HepG2 (cell line): ENCODE results near the gene BMPER. TPM values are rescaled to one million over a fixed set of nuclear protein-coding genes. Genes with fewer than 3 reads are reported as not detected.
A peak's percentile ranks its signal among the peaks of the same experiment; 100 is the strongest.

Experiments used
- ATAC-seq: fragments of 200-7000 bp; cut with Tn5 transposase; 3 replicates; pipeline ENCODE4 v1.9.1; 2020; ENCODE audit warnings: mild to moderate bottlenecking, moderate library complexity
- BruUV-seq: library from RNA; stranded (reverse); fragments of 400-500 nt; replicated peaks from 2 replicates; lab custom pipeline; 2021; lab: Mats Ljungman, UMichigan
- CTCF ChIA-PET: fragments of 300-600 bp; formaldehyde crosslinking; extraction: SDS; loops from one replicate; lab custom pipeline; 2021; ENCODE audit warnings: low total read pairs, inconsistent platforms, low intra/inter-chr PET ratio; lab: Yijun Ruan, JAX
- POLR2A ChIA-PET: fragments of 350-600 bp; sonication (Branson Sonifier 250); formaldehyde crosslinking; loops from one replicate; lab custom pipeline; 2020; ENCODE audit warnings: antibody characterized with exemption, inconsistent platforms; lab: Yijun Ruan, JAX
- DNase-seq: peaks from one replicate; pipeline ENCODE4 v3.0.0-alpha.2; 2015; ENCODE audit warnings: low spot score
- FAIRE-seq: peaks from 3 replicates; lab custom pipeline; 2011; peaks lifted over from hg19 to GRCh38; lab: Jason Lieb, UNC
- H2AFZ ChIP-seq: one replicate; pipeline ENCODE4 v1.6.1; 2011; ENCODE audit warnings: low read length, inconsistent platforms
- H3K27ac ChIP-seq: fragments of 300-600 bp; 3 replicates; pipeline ENCODE4 v1.8.0; 2011; ENCODE audit warnings: mixed run types, mild to moderate bottlenecking, mixed read lengths, low read length, inconsistent platforms; ENCODE audit not compliant: insufficient read depth; ENCODE audit errors: extremely low read length
- H3K27me3 ChIP-seq, 2 experiments: fragments of 200-600 bp in 1 of 2; 2 replicates in 1 of 2; 3 replicates in 1 of 2; pipeline versions ENCODE4 v1.6.0 to v1.8.0; 2011; ENCODE audit warnings: low read length in 2 of 2, mild to moderate bottlenecking in 2 of 2, moderate library complexity in 2 of 2, inconsistent platforms in 1 of 2; ENCODE audit not compliant: insufficient read depth in 2 of 2, control insufficient read depth in 1 of 2
- H3K36me3 ChIP-seq, 2 experiments: fragments of 200-600 bp in 1 of 2; replicated peaks in 1 of 2; 2 replicates in 1 of 2; 3 replicates in 1 of 2; pipeline versions ENCODE4 v1.5.1 to v1.8.0; 2011; ENCODE audit warnings: low read length in 2 of 2, inconsistent platforms in 1 of 2; ENCODE audit not compliant: insufficient read depth in 2 of 2, control insufficient read depth in 1 of 2
- H3K4me1 ChIP-seq: 2 replicates; pipeline ENCODE4 v1.5.1; 2012; ENCODE audit warnings: low read length, inconsistent platforms; ENCODE audit not compliant: insufficient read depth
- H3K4me2 ChIP-seq: 2 replicates; pipeline ENCODE4 v1.6.0; 2011; ENCODE audit warnings: low read depth, low read length, inconsistent platforms
- H3K4me3 ChIP-seq, 3 experiments: fragments of 200-600 bp in 1 of 3; sonication (generic), shearing (Covaris generic) in 1 of 3; replicated peaks in 1 of 3; 2 replicates each; pipeline ENCODE4 v1.5.1; 2011 to 2016; ENCODE audit warnings: low read length in 3 of 3, inconsistent platforms in 2 of 3, low read depth in 2 of 3, mild to moderate bottlenecking in 2 of 3, control low read depth in 1 of 3, mixed read lengths in 1 of 3; ENCODE audit not compliant: insufficient read depth in 1 of 3
- H3K79me2 ChIP-seq: one replicate; pipeline ENCODE4 v1.6.1; 2011; ENCODE audit warnings: low read length, inconsistent platforms; ENCODE audit not compliant: insufficient read depth
- H3K9ac ChIP-seq: 2 replicates; pipeline ENCODE4 v1.6.0; 2011; ENCODE audit warnings: mild to moderate bottlenecking, low read depth, low read length, inconsistent platforms; ENCODE audit not compliant: insufficient read depth
- H3K9me3 ChIP-seq: 2 replicates; pipeline ENCODE4 v1.5.1; 2012; ENCODE audit warnings: mild to moderate bottlenecking, low read length
- H4K20me1 ChIP-seq: 2 replicates; pipeline ENCODE4 v1.6.0; 2011; ENCODE audit warnings: inconsistent platforms, mild to moderate bottlenecking, low read length, moderate library complexity; ENCODE audit not compliant: insufficient read depth
- ARHGAP35 ChIP-seq: sonication (generic); formaldehyde crosslinking; IDR thresholded peaks from 2 replicates; pipeline ENCODE4 v1.9.0; 2022; ENCODE audit warnings: mild to moderate bottlenecking, inconsistent platforms, moderate library complexity, missing genetic modification reagents, borderline replicate concordance
- CCDC6 ChIP-seq: sonication (generic); formaldehyde crosslinking; IDR thresholded peaks from 2 replicates; pipeline ENCODE4 v1.8.1; 2022; ENCODE audit warnings: mild to moderate bottlenecking, missing genetic modification reagents, moderate library complexity
- FOXO1 ChIP-seq: sonication (generic); formaldehyde crosslinking; IDR thresholded peaks from 2 replicates; pipeline ENCODE4 v1.4.0; 2020; ENCODE audit warnings: missing genetic modification reagents
- RORA ChIP-seq: sonication (generic); formaldehyde crosslinking; IDR thresholded peaks from 2 replicates; pipeline ENCODE4 v1.5.0; 2020; ENCODE audit warnings: mild to moderate bottlenecking, missing genetic modification reagents, moderate library complexity
- STAG1 ChIP-seq: sonication (generic); formaldehyde crosslinking; IDR thresholded peaks from 2 replicates; pipeline ENCODE4 v1.4.0; 2020; ENCODE audit warnings: missing genetic modification reagents
- ZNF562 ChIP-seq: sonication (generic); formaldehyde crosslinking; IDR thresholded peaks from 2 replicates; pipeline ENCODE4 v1.8.0; 2022; ENCODE audit warnings: missing genetic modification reagents, borderline replicate concordance
- ZNF619 ChIP-seq: sonication (generic); formaldehyde crosslinking; IDR thresholded peaks from 2 replicates; pipeline ENCODE4 v1.4.0; 2020; ENCODE audit warnings: mild to moderate bottlenecking, missing genetic modification reagents
- ZNF782 ChIP-seq: sonication (generic); formaldehyde crosslinking; IDR thresholded peaks from 2 replicates; pipeline ENCODE4 v1.4.0; 2020; ENCODE audit warnings: missing genetic modification reagents, mild to moderate bottlenecking, borderline replicate concordance
- ZNF792 ChIP-seq: IDR thresholded peaks from 2 replicates; pipeline ENCODE4 v1.6.1; 2016
- WGBS: methylation state at CpG from one replicate; pipeline ENCODE4 v1.1.6; 2017; ENCODE audit warnings: low lambda C conversion rate; 5-methylcytosine and 5-hydroxymethylcytosine counted together
- in situ Hi-C: cut with HindIII; loops from 2 replicates; pipeline ENCODE4 v1.10.0; 2017; ENCODE audit warnings: low pct_unique_long_range_greater_than_20kb; ENCODE audit not compliant: extremely low pct_ligation_motif_present
- intact Hi-C: fragments of 100-400 bp; cut with micrococcal nuclease; formaldehyde crosslinking; loops from one replicate; pipeline ENCODE4 v1.10.0; 2022; ENCODE audit not compliant: unreplicated experiment
- polyA plus RNA-seq, 8 experiments: library from polyadenylated mRNA; depleted of rRNA in 3 of 8; stranded (reverse) in 7 of 8; unstranded in 1 of 8; fragments of >200 nt; fragmentation: Illumina TruSeq in 4 of 8; extraction: Trizol in 4 of 8; gene quantifications; 2 replicates each; pipeline versions ENCODE4 v1.2.1 to v1.2.3, GENCODE V29; 2011 to 2016; ENCODE audit warnings: low read depth in 4 of 8, missing spikeins in 1 of 8, mixed read lengths in 1 of 8; ENCODE audit not compliant: insufficient read depth in 1 of 8
- total RNA-seq, 5 experiments: library from RNA; depleted of rRNA; stranded (reverse); fragments of >200 nt; fragmentation: Illumina TruSeq; extraction: Trizol; gene quantifications; 2 replicates each; pipeline ENCODE4 v1.2.3, GENCODE V29; 2016; ENCODE audit warnings: low read depth in 1 of 5
- TF ChIP-seq, protein P1 (sequence below): sonication (generic); formaldehyde crosslinking; IDR thresholded peaks from 2 replicates; pipeline ENCODE4 v1.4.0; 2020; ENCODE audit warnings: mild to moderate bottlenecking, missing genetic modification reagents
- TF ChIP-seq, protein P2 (sequence below): sonication (generic); formaldehyde crosslinking; IDR thresholded peaks from 2 replicates; pipeline ENCODE4 v1.4.0; 2020; ENCODE audit warnings: missing genetic modification reagents
- TF ChIP-seq, protein P3 (sequence below): sonication (generic); formaldehyde crosslinking; IDR thresholded peaks from 2 replicates; pipeline ENCODE4 v1.5.1; 2020; ENCODE audit warnings: missing genetic modification reagents, mild to moderate bottlenecking, borderline replicate concordance
- TF ChIP-seq, protein P4 (sequence below): sonication (generic); formaldehyde crosslinking; IDR thresholded peaks from 2 replicates; pipeline ENCODE4 v1.8.1; 2023; ENCODE audit warnings: mild to moderate bottlenecking, missing genetic modification reagents

The BMPER gene
- total and polyA plus RNA-seq, 2 of the 13 experiments (the other 11 are each of a cell fraction or from before 2014, with no cell fraction given) = not detected

DNA sequence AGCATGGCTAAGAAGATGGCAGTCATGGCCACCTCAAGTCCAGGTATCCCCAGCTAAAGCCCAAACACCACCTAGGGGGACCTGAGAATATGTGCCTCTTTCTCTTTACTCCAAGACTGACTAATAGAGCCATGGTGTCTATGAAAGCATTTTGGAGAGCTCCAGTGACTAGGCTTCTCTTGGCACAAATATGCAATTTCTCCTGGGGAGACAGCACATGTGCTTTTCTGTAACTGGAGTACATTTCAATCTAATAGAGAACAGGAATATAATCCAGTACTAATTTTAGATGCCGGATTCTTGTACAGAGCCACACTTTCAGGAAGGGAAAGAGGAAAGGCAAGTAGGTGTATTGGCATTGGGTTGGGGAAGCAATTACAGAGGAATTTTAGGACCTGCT, 260.1 kb downstream of the BMPER start (continued):
- TF ChIP-seq, protein P1, sequence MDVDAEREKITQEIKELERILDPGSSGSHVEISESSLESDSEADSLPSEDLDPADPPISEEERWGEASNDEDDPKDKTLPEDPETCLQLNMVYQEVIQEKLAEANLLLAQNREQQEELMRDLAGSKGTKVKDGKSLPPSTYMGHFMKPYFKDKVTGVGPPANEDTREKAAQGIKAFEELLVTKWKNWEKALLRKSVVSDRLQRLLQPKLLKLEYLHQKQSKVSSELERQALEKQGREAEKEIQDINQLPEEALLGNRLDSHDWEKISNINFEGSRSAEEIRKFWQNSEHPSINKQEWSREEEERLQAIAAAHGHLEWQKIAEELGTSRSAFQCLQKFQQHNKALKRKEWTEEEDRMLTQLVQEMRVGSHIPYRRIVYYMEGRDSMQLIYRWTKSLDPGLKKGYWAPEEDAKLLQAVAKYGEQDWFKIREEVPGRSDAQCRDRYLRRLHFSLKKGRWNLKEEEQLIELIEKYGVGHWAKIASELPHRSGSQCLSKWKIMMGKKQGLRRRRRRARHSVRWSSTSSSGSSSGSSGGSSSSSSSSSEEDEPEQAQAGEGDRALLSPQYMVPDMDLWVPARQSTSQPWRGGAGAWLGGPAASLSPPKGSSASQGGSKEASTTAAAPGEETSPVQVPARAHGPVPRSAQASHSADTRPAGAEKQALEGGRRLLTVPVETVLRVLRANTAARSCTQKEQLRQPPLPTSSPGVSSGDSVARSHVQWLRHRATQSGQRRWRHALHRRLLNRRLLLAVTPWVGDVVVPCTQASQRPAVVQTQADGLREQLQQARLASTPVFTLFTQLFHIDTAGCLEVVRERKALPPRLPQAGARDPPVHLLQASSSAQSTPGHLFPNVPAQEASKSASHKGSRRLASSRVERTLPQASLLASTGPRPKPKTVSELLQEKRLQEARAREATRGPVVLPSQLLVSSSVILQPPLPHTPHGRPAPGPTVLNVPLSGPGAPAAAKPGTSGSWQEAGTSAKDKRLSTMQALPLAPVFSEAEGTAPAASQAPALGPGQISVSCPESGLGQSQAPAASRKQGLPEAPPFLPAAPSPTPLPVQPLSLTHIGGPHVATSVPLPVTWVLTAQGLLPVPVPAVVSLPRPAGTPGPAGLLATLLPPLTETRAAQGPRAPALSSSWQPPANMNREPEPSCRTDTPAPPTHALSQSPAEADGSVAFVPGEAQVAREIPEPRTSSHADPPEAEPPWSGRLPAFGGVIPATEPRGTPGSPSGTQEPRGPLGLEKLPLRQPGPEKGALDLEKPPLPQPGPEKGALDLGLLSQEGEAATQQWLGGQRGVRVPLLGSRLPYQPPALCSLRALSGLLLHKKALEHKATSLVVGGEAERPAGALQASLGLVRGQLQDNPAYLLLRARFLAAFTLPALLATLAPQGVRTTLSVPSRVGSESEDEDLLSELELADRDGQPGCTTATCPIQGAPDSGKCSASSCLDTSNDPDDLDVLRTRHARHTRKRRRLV (CRISPR knock-in tag) = no peak
- TF ChIP-seq, all 625 proteins: peak for 0

DNA sequence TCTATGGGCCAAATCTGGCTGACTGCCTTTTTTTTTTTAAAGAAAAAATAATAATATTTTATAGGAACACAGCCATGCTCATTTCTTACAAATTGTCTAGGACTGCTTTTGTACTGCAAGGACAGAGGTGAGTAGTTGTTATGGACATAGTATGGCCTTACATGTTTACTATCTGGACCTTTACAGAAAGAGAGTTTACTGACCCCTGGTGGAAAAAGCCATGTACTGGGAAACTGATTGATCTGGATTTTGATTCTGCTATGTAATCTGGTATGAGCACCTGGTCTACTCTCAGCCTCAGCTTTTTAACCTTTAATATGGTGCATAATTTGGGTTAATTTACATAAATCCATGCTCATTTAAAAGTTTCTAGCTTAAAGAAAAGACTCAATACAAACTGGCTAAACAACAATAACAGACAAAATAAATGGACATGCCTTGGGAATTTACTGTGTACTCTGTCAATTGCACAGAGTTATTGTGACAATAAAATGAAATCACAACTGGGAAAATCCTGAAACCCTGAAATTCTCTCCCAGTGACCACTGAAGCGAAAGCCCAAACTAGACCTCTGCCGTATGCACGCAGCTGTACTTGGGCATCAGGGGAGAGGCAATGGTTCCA, 260.7 kb downstream of the BMPER start:
- Histone ChIP-seq H4K20me1 (no peaks in the 10 kb centered on the region), H3K27me3 (no peaks in the 10 kb centered on the region), H3K4me3 (no peak overlapping the region), H3K36me3 (no peaks in the 10 kb centered on the region), H3K9ac (no peak overlapping the region), H3K4me2 (no peak overlapping the region), H2AFZ (no peak overlapping the region), H3K27ac (no peak overlapping the region), H3K79me2 (no peaks in the 10 kb centered on the region), H3K9me3 (no peaks in the 10 kb centered on the region), H3K4me1 (no peaks in the 10 kb centered on the region)
- ChIA-PET CTCF (interaction anchor here (2.0 kb wide), 1 partner anchor 32 kb away, joined by 10 read pairs; no protein-coding TSS in a partner anchor), POLR2A (no interaction called here)
- ATAC-seq = peak; percentile 79
- in situ Hi-C loops = no loop called here
- BruUV-seq = no TSS peak
- peak; percentile 32 for FAIRE-seq
- 90% methylated on average over 3 of the region's 3 CpGs for WGBS
- peak; percentile 25 for DNase-seq
- intact Hi-C loops = loop anchor here (1.0 to 5.0 kb wide), 3 partner anchors 31 to 924 kb away; no protein-coding TSS in a partner anchor
- TF ChIP-seq CCDC6 (CRISPR knock-in tag) = no peak
- no peak for TF ChIP-seq ZNF562 (CRISPR knock-in tag)
- no peak for TF ChIP-seq ZNF619 (CRISPR knock-in tag)
- TF ChIP-seq, protein P2, sequence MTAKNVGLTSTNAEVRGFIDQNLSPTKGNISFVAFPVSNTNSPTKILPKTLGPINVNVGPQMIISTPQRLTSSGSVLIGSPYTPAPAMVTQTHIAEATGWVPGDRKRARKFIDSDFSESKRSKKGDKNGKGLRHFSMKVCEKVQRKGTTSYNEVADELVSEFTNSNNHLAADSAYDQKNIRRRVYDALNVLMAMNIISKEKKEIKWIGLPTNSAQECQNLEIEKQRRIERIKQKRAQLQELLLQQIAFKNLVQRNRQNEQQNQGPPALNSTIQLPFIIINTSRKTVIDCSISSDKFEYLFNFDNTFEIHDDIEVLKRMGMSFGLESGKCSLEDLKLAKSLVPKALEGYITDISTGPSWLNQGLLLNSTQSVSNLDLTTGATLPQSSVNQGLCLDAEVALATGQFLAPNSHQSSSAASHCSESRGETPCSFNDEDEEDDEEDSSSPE (CRISPR knock-in tag) = no peak
- no peak for TF ChIP-seq RORA (CRISPR knock-in tag)
- TF ChIP-seq ARHGAP35 (CRISPR knock-in tag) = no peak
- TF ChIP-seq ZNF782 = no peak
- TF ChIP-seq, protein P3, sequence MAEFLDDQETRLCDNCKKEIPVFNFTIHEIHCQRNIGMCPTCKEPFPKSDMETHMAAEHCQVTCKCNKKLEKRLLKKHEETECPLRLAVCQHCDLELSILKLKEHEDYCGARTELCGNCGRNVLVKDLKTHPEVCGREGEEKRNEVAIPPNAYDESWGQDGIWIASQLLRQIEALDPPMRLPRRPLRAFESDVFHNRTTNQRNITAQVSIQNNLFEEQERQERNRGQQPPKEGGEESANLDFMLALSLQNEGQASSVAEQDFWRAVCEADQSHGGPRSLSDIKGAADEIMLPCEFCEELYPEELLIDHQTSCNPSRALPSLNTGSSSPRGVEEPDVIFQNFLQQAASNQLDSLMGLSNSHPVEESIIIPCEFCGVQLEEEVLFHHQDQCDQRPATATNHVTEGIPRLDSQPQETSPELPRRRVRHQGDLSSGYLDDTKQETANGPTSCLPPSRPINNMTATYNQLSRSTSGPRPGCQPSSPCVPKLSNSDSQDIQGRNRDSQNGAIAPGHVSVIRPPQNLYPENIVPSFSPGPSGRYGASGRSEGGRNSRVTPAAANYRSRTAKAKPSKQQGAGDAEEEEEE (CRISPR knock-in tag) = no peak
- TF ChIP-seq ZNF792 (CRISPR knock-in tag) = no peak
- peak; percentile 18; the same call in 1 of the 2 replicates for TF ChIP-seq STAG1 (CRISPR knock-in tag)
- TF ChIP-seq, protein P4, sequence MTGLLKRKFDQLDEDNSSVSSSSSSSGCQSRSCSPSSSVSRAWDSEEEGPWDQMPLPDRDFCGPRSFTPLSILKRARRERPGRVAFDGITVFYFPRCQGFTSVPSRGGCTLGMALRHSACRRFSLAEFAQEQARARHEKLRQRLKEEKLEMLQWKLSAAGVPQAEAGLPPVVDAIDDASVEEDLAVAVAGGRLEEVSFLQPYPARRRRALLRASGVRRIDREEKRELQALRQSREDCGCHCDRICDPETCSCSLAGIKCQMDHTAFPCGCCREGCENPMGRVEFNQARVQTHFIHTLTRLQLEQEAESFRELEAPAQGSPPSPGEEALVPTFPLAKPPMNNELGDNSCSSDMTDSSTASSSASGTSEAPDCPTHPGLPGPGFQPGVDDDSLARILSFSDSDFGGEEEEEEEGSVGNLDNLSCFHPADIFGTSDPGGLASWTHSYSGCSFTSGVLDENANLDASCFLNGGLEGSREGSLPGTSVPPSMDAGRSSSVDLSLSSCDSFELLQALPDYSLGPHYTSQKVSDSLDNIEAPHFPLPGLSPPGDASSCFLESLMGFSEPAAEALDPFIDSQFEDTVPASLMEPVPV (CRISPR knock-in tag) = no peak
- TF ChIP-seq FOXO1 (CRISPR knock-in tag) = no peak
